Measurements from ENCODE around the gene GINS1.

DNA sequence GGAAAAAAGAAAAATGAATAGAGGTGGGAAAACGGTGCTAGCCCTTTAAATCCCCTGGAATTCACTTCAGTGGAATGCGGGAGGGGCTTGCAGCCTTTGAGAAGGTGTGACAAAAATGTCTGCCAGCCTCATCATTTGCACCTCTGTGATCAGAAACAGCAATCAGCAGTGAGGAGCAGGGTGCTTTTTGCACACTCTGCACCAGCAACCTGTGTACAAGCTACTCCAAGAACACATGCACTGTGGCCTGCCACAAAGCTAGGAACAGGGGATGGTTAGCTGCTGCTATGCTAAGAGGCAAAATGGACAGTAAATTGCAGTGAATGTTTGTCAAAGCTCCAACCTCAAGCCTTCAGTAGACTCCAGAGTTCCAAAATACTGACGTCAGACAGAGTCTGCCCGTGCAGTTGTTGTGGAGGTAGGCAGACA is 29.7 kb downstream of the GINS1 start:
- TF ChIP-seq, protein P1, sequence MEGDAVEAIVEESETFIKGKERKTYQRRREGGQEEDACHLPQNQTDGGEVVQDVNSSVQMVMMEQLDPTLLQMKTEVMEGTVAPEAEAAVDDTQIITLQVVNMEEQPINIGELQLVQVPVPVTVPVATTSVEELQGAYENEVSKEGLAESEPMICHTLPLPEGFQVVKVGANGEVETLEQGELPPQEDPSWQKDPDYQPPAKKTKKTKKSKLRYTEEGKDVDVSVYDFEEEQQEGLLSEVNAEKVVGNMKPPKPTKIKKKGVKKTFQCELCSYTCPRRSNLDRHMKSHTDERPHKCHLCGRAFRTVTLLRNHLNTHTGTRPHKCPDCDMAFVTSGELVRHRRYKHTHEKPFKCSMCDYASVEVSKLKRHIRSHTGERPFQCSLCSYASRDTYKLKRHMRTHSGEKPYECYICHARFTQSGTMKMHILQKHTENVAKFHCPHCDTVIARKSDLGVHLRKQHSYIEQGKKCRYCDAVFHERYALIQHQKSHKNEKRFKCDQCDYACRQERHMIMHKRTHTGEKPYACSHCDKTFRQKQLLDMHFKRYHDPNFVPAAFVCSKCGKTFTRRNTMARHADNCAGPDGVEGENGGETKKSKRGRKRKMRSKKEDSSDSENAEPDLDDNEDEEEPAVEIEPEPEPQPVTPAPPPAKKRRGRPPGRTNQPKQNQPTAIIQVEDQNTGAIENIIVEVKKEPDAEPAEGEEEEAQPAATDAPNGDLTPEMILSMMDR (IDR thresholded peaks at IDR 0.05) = no peak
- no peak for TF ChIP-seq POLR2AphosphoS5 (IDR thresholded peaks at IDR 0.05; ENCODE audit: low read depth, low read length)
- TF ChIP-seq, protein P2, sequence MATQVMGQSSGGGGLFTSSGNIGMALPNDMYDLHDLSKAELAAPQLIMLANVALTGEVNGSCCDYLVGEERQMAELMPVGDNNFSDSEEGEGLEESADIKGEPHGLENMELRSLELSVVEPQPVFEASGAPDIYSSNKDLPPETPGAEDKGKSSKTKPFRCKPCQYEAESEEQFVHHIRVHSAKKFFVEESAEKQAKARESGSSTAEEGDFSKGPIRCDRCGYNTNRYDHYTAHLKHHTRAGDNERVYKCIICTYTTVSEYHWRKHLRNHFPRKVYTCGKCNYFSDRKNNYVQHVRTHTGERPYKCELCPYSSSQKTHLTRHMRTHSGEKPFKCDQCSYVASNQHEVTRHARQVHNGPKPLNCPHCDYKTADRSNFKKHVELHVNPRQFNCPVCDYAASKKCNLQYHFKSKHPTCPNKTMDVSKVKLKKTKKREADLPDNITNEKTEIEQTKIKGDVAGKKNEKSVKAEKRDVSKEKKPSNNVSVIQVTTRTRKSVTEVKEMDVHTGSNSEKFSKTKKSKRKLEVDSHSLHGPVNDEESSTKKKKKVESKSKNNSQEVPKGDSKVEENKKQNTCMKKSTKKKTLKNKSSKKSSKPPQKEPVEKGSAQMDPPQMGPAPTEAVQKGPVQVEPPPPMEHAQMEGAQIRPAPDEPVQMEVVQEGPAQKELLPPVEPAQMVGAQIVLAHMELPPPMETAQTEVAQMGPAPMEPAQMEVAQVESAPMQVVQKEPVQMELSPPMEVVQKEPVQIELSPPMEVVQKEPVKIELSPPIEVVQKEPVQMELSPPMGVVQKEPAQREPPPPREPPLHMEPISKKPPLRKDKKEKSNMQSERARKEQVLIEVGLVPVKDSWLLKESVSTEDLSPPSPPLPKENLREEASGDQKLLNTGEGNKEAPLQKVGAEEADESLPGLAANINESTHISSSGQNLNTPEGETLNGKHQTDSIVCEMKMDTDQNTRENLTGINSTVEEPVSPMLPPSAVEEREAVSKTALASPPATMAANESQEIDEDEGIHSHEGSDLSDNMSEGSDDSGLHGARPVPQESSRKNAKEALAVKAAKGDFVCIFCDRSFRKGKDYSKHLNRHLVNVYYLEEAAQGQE (IDR thresholded peaks at IDR 0.05; ENCODE audit: insufficient read depth in 1 of 2, low read depth in 2 of 2, low read length in 1 of 2) = no peak

All from Panc1 (cell line).